ENCODE results near the gene RNF40.

Gene RNF40

DNA sequence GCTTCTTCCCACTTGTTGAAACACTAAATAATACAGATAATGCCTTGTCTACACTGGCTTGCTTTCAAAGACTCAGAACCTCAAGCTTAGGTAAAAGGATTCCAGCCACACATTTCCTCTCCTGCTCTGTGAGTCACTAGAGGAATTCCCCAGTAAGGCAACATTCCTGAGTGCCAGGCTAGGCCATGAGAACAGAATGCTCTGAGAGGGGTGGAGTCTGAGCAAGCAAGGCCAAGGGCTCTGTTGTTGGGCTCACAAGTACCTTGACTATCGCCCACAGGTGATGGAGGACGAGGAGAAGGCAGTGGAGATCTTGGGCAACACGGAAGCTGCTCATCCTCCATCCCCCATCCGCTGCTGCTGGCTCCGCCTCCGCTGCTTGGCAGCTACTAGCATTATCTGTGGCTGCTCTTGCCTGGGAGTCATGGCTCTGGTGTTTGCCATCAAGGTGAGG lies 20.6 kb upstream of the RNF40 start:
- peak in 1 of 2 experiments; percentile 11 for DNase-seq

DNA sequence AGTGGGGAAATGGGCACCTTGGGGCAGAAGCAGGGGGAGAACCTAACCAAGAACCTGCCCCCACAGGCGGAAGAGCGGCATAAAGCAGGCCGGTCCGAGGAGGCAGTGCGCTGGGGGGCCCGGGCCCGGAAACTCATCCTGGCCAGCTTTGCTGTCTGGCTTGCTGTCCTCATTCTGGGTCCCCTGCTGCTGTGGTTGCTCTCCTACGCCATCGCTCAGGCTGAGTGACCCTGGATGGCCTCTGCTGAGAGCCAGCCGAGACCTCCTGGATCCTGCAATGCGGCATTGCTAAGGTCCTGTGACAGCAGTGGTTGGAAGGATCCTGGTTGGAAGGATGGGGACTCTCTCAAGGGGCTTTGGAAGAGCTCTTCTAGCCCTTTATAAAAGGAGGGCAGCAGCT lies 18.4 kb upstream of the RNF40 start:
- DNase-seq, result no peak

DNA sequence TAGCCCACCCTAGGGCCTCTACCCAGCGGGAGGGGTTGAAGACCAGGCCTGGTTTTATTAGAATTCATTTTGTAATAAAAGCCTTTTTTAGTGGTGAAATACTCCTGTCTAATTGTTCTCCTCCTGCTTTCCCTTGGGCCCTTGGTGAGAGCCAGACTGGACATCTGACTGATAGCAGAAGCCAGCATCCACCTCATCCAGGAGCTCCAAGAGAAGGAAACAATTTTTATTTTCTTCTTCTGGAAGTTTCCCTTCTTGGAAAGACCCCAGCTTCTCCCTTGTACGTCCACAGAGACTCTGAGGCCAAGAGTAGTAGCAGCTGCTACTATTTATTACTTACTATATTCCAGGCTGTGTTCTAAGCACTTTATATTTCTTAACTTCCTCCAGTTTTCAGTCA lies 17.9 kb upstream of the RNF40 start:
- DNase-seq, result no peak

DNA sequence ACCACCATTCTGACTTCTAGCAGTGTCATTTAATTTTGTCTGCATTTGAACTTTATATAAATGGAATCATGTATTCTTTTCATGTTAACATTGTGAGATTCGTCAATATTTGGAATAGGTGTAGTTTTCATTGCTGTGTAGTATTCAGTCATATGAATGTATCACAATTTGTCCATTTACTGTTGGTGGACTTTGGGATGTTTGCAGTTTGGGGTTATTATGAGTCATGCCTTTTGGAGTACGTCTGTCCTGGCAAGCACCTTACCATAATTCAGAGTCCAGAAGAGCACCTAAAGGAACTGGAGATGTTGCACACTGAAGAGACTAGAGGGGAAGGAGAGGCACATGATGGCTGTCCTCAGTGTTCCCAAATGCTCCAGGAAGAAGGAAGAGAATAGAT lies 17.0 kb upstream of the RNF40 start:
- DNase-seq, result no peak

DNA sequence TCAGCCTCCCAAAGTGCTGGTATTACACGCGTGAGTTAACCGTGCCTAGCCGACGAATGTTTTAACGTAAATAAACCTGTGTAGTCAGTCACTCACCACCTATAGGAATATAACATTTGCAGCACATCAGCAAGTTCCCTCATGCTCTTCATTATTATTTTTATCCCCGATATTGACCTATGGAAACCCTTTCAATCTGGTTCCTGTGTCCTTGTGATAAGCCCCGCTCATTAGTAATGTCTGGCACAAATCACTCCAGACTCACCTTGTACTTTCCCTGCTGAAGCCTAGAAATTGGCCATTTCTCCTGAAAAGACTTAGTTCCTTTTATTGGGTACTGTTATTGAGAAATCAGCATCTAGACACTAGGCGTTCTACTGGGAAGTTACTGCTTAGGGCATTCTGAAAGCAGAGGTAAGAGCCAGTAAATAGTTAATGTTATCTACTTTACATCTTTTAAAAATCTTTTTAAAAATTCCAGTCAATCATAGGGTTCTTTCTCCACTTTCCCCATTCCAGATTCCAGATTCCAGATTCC lies 15.4 kb upstream of the RNF40 start:
- DNase-seq, result no peak

DNA sequence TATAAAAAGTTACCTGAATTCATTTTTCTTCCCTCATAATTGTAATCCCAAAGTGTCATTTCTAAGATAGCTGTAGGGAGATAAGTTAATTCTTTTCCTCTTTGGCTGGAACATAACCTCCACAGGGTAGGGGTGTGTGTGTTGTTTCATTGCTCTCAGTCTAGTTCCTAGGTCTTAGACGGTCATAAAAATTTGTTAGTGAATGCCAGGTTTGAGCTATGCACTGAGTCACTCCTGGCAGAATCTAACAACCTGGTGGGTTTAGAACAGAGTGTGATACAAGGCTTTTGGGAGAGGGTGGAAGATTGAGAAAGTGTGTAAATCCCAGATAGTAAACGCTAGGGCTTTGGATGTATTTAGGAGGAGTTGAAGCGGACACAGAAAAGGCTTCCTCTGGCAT lies 14.8 kb upstream of the RNF40 start:
- DNase-seq, result no peak

DNA sequence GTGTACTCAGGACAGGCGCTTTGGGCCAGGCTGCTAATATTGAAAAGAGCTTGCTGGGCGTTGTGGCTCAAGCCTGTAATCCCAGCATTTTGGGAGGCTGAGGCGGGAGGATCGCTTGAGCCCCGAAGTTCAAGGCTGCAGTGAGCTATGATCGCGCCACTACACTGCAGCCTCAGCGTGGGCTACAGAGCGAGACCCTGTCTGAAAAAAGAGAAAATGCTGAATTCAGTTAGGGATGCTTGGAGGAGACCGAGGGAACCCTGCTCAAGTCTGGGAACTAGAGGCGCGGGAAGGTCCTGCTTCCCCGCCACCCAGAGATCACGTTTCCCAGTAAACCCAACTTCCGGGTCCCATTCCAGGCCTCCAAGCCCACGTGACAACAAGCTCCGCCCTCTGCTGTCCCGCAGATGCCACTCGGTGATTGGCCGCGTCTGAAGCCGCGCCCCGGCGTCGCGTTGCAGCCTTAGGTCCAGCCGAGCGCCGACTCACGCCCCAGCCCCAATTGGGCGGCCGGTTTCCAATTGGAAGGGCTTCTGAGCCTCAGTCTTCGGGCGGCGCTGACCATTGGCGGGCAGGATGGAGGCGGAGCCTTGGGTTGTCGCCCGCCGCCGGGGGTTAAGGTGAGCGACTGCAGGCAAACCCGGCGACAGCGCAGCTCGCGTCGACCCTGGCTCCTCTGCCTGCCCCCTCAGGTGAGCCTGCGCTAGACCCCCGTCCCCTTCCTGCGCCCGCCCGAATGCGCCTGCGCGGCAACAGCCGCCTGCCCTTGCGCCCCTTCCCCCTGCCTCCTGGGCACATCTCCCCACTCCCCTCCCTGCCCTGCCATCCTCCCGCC lies 14.1 kb upstream of the RNF40 start, which contains the start of gene PHKG2:
Gene PHKG2 (plus strand): TSS at position 627 of the 835 bp plus-strand sequence. CDS start 396 bp downstream, outside the sequence.
- DNase-seq, result peak; percentile 96 to 99

DNA sequence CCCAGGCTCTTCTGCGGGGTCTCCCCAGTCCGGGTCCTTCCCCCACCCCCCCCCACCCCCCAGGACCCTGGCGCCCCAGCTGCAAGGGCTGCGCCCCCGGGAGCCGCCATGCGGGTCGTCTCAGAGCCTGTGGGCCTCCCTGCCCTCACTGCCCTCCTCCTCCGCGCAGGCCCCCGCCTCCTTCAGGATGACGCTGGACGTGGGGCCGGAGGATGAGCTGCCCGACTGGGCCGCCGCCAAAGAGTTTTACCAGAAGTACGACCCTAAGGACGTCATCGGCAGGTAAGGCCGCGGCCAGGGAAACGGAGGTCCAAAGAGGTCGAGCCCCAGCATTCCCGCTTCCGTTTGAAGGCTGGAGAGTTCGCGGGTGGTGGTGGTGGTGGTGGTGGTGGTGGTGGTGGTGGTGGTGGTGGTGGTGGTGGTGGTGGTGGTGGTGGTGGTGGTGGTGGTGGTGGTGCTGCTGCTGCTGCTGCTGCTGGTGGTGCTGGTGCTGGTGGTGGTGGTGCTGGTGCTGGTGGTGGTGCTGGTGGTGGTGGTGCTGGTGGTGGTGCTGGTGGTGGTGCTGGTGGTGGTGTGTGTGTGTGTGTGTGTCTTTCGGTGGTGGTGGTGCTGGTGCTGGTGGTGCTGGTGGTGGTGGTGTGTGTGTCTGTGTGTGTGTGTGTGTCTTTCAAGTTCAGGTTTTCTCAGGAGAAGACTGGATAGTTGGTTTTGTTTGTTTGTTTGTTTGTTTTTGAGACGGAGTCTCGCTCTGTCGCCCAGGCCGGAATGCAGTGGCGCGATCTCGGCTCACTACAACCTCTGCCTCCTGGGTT lies 13.3 kb upstream of the RNF40 start:
- peak in 1 of 2 experiments; percentile 33 for DNase-seq

DNA sequence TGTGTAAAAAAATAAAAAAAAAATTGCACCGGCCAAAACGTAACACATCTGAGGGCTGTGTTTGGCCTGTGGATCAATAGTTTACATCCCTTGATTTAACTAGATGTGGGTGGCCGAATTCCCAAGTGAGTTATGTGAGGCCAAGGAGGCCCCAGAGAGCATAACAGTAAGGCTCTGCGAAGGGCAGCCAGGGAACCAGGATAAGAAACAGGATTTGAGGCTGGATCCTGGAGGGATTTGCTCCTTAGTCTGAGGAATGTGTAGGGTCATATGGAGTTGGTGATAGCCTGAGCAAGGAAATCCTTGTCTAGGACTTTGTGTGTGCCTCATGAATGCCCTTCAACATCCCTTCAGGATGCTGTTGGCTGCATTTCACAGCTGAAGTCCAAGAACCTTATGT lies 11.9 kb upstream of the RNF40 start:
- DNase-seq, result no peak

DNA sequence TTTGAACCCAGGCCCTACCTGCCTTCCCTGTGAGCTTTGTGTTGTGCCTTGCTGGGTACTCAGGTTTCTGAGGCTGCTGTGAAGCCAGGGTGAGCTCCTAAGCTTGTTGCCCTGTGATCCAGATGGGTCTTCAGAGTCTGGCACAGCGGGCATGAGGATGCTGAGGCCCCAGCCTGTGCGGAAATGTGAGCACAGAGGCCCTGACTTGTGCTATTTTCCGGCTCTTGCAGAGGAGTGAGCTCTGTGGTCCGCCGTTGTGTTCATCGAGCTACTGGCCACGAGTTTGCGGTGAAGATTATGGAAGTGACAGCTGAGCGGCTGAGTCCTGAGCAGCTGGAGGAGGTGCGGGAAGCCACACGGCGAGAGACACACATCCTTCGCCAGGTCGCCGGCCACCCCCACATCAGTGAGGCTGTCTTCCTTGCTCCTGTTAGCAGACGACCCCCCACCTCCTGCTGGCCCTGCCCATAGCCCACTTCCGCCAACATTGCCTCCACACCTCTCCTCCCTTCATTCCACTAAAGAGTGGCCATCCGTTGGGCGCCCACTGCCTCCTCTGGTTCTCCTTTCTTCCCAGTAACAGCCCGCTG lies 11.2 kb upstream of the RNF40 start:
- no peak for DNase-seq

DNA sequence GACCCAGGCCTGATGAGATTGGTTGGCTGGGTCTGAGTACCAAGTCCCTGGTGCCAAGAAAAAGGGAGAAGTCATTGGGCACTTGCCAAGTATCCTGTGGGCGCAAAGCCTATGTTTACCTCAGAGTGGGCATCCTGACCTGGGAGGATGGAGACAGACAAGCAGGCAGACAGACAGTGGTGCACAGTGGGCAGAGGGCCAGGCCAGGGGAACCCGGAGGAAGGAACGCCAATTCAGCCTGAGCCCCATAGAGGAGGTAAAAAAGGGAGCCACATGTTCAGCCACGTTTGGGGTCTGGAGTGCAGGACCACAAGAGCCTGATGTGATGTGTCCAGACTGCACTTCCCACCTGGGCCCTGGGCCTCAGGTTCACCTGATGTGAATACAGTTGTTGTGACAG lies 8.5 kb upstream of the RNF40 start:
- DNase-seq, result no peak

DNA sequence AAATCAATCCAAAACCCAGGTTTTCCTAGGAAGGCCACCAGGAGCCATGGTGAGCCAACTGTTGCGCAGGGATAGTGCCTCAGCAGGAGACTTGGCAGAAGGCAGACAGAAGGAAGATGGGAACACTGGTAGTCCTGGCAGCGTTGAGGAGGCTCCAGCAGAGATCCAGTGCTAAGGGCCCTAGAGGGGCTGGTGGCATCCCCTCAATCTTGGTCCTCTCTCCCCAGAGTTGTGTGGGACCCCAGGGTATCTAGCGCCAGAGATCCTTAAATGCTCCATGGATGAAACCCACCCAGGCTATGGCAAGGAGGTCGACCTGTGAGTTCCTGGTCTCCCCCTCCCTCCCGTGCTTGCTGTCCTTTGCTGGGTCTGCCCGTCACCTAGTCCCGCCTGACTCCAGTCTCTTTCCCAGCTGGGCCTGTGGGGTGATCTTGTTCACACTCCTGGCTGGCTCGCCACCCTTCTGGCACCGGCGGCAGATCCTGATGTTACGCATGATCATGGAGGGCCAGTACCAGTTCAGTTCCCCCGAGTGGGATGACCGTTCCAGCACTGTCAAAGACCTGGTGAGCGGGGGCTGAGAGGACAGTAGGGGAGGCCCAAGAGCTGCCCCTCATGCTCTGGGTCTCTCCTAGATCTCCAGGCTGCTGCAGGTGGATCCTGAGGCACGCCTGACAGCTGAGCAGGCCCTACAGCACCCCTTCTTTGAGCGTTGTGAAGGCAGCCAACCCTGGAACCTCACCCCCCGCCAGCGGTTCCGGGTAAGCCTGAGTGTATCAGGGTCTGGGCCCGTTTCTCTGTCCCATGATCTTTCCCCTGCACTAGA lies 6.0 kb upstream of the RNF40 start:
- DNase-seq, result no peak

DNA sequence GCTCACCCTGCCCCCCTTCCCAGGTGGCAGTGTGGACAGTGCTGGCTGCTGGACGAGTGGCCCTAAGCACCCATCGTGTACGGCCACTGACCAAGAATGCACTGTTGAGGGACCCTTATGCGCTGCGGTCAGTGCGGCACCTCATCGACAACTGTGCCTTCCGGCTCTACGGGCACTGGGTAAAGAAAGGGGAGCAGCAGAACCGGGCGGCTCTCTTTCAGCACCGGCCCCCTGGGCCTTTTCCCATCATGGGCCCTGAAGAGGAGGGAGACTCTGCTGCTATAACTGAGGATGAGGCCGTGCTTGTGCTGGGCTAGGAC lies 5.4 kb upstream of the RNF40 start:
- DNase-seq, result no peak

DNA sequence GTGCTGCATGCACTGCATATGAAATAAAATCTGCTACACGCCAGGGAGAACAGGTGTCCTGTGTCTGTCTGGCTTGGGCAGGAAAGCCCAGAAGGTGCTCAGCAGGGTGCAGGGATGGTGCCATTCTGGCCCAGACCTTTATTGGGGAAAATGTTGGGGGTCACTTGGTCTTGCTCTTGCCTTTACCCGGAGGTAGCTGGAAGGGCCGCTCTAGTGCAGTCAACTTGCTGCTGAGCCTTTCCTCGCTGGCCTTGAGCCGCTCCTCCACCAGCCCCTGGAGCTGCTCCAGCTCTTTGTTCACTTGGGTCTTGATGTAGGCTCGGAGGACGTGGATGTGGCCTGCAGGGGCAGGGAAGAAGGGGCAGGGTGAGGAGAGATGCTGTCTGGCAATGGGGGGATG lies 4.8 kb upstream of the RNF40 start:
- no peak for DNase-seq

DNA sequence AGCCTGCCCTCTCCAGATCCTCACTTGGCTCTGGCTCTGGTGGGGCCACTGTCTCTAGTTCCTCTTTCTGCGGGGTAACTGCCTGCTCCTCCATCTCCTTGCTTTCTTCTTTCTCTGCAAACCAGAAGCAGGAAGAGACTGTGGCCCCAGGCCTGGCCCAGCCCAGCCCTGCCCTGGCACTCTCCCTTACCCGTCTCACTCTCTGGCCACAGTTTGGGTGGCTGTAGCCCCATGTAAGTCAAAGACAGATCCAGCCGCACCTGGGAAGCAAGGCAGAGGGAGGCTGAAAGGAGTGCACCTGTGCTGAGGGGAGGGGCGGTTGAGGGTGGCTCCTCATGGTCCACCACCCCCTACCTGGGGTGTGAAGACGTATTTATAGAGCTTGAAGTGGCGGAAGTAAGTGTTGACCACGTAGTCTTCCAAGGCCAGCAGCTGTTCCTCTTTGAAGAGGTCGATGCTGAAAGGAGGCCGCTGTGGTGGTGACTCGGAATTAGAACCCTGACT lies 3.1 kb upstream of the RNF40 start:
- DNase-seq, result no peak

DNA sequence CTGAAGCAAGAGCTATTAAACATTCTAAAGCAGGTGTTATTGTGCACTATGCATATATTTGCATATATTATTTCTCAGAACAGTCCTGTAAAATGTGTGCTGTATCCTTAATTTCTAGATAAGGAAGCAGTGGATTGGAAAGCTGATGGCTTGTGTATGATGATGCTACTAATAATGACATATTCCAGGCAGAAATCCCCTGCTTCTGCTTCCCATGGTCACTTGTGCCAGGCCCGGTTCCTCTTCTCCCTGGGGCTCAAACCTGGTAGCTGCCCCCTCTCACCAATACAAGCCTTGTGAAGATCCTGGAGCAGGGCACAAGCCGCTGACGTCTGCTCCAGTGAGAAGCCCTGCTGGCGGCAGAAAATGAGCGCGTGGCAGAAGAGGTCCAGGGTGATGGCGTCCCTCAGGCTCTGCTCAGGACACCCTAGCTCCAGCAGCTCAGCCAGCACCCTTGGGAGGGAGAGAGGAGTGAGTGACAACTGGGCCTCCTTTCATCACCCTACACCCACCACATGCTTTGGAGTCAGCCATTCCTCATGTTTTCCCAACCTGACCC lies 2.0 kb upstream of the RNF40 start:
- no peak for DNase-seq

DNA sequence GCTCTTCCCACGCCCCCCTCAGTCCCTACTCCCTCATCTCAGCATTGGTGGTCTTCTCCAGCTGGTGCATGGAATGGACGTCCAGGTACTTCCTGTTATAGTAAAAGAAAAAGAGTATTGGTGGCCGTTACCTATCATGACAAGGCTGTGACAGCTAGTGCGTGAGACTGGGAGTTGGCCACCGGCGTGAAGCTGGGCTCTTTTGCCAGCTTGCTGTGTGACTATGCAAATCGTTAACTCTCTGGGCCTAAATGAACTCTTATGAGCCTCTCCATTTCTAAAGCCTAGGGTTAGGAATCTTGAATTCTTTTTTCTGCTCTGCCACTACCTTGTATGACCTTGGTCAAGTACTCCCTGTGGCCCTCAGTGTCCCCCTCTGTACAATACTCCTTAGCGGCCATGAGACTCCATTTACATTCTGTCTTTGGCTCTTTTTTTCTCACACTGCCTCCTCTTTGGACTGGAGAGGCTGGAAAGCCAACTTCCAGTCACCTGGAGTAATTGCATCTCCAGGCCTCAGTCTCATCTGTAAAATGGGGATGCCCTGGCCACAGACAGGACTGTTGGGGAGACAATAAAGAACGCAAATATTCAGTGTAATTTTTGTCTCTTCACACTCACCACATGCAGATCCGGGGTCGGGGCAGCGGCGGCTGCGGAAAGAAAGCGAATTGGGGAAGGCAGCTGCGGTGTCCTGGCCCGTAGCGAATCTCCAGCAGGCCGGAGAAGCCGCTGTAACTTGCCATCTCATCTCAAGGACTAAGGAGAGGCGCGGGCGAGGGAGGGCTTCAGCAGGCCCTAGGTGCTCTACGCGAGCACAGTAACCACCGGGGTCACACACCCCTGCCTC lies 1.3 kb upstream of the RNF40 start:
- peak in 1 of 2 experiments; percentile 53 for DNase-seq

DNA sequence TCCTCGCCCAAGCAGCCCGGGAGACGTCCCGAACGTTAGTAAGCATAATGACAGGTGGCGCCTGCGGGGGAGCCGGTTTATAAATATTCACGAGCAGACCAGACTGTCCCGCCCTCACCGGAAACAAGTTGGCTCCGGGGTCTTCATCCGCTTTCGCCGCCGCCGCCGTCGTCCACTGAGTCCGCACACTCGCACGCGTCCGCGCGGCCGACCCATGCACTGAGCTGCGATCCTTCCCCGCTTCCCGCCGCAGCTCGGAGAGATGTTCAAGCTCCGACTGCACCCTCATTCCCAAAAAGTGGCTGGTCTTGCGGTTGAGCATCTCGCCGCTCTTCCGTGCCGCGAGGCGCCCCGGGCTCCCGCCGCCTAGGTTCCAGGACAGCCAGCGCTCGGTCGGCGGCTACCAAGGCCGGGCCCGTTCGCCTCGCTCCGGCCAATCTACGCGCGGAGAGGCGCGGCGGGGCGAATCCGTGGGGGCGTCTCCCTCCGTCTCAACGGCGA lies 645 bp upstream of the RNF40 start:
- DNase-seq, result peak; percentile 18 to 67

DNA sequence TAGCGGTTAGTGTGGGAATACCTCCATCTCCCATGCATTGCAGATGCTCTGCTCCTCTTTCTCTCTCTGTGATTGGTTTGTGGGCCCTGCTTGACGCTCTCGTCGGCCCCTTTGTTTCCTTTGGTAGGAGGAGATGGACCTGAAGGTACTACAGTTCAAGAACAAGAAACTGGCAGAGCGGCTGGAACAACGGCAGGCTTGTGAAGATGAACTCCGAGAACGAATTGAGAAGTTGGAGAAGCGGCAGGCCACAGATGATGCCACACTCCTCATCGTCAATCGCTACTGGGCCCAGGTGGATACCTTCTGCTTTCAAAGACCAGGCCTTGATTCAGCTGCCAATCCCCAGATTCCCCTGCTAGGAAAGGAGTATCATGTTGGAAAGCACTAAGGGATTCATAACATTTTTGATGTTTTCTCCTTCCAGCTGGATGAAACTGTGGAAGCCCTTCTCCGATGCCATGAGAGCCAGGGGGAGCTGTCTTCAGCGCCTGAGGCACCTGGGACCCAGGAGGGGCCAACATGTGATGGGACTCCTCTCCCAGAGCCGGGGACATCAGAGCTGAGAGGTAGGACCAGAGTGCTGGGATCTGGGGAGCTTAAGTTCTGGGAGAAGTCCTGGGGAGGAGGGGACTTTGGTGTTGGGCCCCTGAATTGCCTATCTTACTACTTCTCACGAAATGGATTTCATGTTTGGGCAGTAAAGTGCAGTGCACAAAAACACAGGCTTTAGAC lies 1.0 kb downstream of the RNF40 start:
- no peak for DNase-seq

DNA sequence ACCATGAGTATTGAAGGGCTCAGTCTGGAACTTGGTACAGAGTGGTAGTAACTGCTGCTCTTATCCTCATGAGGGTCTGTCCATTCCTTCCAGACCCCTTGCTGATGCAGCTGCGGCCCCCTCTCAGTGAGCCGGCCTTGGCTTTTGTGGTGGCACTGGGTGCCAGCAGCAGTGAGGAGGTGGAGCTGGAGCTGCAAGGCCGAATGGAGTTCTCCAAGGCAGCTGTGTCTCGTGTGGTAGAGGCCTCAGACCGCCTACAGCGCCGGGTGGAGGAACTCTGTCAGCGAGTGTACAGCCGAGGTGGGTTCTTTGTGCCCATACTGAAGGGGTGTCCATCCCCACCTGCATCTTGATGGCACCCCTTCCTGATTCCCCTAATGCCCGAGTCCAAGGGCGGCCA lies 2.0 kb downstream of the RNF40 start:
- no peak for DNase-seq
